Left lobe of liver (tissue), 2 donors: ENCODE measurements around the gene PKD1L1. TPM values are rescaled to one million over a fixed set of nuclear protein-coding genes. Genes with fewer than 3 reads are reported as not detected.
A peak's percentile ranks its signal among the peaks of the same experiment; 100 is the strongest.

Source experiments
- ATAC-seq: fragments of 200-7000 bp; cut with Tn5 transposase; one replicate; pipeline ENCODE4 v1.9.1; 2020; ENCODE audit warnings: mild to moderate bottlenecking, moderate library complexity
- DNase-seq: peaks from one replicate; pipeline ENCODE4 v3.0.0-alpha.2; 2020; ENCODE audit warnings: low spot score
- total RNA-seq: library from RNA; stranded (reverse); gene quantifications from one replicate; pipeline ENCODE4 v1.2.1, GENCODE V29; 2021
- donor health status: DM: no; HTN: no; CAD: no; lungs with moderate emphysema.
- donor health status: DM: no; HTN: yes; CAD: no.

Gene PKD1L1
- total RNA-seq, 1 donor from 2014 or later = 0.45 TPM

DNA sequence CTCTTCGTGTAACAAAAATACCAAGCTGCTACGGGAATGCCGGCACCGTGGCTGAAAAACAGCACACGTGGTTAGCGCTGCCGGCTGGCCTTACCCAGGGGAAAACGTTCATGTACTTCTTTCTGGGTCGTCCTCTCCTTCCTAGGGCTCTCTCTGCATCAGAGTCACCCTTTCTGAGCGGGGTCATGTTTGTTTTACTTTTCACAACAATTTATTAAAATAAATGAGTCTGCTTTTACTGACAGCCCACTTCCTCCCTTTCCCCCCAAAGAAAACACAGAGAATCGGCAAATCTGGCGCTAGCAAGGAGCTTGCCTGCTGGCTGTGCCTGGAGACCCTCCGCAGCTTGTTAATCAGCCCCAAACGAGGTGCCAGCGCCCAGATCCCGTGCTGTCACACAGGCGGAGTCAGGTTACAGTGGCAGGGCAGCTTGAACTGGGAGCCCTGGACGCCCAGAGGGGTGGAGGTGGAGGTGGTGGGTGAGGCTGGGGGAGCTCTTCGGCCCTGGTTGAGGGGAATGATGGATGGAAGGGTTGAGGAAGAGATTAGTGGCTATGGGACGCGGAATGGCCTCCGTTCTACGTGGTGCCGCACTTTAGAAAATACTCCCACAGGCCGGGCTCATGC, 204.2 kb downstream of the PKD1L1 start:
- DNase-seq (no peak), ATAC-seq (no peak)

DNA sequence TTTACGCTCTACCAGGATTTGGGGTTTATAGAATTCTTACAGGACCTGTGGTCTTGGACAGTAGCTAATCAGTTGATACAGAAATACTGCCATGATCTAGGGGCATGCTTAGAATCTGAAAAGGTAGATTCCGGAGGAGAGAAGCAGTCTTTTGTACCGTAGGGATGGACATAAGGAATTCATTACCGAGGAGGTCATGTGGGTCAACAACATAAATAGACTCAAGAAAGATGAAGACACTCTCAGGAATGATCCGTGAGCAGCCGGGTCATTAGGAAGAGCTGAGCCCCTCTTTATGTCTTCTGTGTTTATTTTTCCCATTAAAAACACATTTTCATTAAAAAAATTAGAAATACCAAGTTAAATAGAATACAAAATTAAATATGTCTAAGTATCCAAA, 206.3 kb downstream of the PKD1L1 start:
- ATAC-seq (no peak), DNase-seq (no peak)

DNA sequence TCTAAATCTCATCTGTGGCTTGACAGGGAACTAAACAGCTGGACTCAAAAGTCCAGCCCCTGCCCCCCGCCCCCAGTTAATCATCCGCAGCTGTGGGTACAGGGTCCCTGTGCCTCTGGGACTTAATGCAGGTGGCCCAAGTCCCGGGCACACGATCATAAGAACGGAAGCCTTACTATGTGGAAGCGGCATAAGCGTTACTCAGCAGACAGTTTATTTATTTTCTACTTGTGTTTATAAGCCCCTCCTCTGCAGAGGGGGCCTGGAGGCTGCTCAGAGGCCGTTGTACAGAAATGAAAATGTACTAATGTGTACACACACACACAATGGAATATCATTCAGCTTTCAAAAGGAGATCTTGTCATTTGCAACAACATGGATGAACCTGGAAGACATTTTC, 208.4 kb downstream of the PKD1L1 start:
- no peak for ATAC-seq
- DNase-seq = no peak

DNA sequence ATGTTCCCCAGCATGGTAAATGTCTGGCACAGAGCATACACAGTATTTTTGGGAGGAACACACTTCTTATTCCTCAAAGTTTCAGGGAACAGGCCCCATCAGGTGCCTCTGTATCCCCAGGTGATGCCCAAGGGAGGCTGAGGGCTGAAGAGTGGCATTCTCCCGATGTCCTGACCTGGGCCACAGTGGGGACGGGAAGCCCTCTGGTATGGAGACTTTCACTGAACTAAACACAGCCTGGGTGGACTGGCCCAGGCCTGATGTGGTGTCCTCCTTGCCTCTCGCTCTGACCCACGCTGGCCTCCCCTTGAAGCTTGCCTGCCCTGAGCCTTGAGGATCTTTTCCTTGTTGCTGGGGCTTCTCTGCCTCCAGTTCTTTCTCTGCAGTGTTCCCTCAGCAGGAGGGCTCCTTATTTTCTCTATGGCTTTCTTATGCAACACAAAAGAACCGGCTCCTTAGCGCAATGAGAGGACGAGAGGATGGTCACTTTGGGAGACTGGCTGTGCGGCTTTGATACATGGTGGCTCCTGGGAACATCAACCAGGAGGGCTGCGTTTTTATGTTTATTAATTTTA, 208.9 kb downstream of the PKD1L1 start:
- no peak for ATAC-seq
- no peak for DNase-seq

DNA sequence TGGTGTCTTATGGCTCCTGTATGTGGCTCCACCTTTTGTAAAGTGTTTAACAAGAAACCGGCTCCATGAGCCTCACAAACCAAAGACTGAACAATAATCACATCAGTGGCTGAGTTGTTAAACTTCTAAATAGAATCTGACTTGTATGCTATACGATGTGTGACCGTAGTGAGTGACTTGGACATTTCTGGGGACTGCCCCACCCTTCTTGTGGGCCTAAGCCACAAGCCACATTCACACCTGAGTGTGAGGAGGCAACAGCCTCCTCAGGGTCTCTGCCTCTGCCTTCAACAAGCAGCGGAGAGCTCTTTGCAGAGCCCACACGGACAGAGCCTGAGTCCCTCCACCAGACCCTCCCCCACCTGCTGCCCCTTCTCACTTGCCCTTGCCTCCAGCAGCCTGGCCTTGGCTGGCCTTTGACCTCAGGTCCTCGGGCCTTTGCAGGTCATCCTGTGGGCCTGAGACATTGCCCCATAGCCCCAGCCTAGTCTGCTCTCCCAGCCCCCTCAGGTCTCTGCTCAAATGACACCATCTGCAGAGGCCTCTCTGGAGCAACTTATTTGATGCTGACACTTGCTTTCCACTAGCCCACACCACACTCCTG, 209.6 kb downstream of the PKD1L1 start:
- ATAC-seq (no peak), DNase-seq (no peak)

DNA sequence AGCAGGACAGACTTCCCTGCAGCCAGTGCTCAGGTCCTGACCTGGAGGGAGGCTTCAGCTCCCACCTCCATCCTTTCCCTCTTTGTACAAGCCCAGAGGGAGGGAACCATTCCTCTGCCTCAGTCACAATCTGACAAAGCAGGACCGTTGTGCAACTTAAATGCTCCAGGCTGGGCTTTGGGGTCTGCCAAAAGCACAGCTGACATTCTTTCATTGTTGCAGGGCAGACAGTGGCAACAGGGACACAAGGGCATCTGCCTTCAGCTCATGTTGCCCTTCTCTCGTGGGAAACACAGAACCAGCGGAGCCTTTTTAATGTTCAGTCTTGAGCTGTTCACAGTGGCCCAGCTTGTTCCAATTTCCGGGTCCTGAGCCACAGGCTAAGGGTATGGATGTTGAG, 210.7 kb downstream of the PKD1L1 start:
- DNase-seq (no peak), ATAC-seq (no peak)

DNA sequence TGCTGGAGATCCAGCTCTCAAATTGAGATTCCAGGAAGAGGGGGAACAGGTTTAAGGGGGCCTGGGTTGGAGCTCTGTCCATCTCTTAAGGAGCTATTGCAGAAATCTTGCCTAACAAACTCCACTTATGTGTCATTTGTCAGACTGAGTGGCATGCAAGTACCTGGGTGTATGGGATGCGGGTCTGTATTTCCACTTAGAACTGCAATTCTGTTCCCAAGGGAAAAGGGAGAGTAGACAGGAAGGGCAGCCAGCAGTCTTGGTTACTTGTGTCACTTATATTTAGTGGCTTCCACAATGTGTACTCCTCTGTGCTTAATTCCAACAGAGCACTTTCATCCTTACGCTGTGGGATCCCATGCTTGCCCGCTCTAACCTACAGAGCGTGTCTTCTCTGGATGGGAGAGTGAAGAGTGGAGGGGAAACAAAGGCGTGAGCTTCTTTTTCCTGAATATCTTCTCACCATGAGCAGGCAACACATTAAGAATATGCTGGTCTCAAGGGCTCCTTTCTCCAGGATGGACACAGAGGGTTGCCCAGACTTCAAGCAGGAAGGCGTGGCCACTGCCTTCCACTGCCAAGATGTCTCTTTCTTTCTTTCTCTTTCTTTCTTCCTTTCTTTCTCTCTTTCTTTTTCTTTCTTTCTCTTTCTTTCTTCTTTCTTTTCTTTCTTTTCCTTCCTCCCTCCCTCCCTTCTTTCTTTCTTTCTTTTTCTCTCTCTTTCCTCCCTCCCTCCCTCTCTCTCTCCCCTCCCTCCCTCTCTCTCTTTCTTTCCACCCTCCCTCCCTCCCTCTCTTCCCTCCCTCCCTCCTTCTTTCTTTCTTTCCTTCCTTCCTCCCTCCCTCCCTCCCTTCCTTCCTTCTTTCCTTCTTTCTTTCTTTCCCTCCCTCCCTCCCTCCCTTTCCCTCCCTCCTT, 212.6 kb downstream of the PKD1L1 start:
- DNase-seq = no peak
- no peak for ATAC-seq

DNA sequence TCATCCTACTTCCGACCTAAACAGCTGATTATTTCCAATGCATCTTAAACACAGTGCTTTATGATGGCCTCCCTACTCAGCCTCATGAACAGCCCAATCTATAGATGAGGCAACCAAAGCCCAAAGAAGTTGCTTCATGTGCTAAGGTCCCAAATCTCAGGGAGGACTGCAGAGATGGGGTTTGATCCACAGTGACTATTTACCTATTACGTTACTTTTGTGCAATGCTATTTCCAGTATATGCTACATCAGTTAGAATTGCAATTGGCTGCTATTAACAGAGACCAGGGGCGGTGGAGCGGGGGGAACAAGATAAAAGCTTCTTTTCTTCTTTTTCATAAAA, 213.3 kb downstream of the PKD1L1 start:
- ATAC-seq (no peak), DNase-seq (no peak)

DNA sequence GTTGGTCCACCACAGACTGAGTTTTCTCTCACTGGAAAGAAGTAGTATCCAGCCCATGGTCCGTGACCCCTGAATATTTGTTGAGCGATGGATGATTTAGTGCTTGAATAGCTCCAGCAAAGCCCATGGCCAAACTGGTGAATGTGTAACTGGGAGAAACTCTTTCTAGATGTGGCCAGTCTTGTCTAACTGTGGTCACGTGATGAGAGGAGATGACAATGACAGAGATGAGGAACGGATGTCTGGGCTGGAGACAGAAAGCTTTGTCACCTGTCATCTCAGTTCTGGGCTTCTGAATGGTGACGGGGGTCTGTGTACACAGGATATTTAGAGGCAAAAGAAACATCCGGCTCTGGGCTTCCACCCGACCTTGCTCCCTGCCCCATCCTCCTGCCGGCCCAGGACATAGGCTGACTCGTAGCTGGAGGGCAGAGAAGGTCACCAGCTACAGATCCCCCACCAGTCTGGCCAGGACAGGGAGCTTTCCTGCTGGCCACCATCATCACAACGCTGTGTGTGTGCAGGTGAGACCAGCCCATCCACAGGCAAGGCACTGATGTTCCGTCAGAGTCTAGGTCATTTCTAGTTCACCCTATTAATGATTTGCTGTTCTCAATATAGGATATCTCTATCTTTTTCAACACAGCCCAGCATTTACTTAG, 213.8 kb downstream of the PKD1L1 start:
- peak; percentile 90 for ATAC-seq
- DNase-seq = no peak

DNA sequence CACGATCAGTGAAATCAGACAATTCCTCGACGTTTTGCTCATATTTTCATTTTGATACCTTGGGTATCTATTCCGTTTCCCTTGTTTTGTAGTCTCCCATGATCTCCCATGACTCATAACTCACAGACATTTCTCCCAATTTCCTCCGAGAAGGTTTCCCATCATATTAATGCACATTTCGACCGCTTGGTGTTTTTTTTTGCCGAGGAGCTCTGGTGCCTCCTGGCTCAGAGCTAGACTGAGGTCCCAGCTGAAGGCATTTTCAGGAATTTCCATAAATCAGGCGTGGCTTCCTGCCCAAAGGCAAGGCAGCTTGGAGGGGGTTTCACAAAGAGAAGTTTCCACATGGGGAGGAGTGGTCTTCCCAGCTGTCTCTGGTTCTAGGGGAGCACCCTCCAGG, 218.1 kb downstream of the PKD1L1 start:
- ATAC-seq = no peak
- DNase-seq = no peak

DNA sequence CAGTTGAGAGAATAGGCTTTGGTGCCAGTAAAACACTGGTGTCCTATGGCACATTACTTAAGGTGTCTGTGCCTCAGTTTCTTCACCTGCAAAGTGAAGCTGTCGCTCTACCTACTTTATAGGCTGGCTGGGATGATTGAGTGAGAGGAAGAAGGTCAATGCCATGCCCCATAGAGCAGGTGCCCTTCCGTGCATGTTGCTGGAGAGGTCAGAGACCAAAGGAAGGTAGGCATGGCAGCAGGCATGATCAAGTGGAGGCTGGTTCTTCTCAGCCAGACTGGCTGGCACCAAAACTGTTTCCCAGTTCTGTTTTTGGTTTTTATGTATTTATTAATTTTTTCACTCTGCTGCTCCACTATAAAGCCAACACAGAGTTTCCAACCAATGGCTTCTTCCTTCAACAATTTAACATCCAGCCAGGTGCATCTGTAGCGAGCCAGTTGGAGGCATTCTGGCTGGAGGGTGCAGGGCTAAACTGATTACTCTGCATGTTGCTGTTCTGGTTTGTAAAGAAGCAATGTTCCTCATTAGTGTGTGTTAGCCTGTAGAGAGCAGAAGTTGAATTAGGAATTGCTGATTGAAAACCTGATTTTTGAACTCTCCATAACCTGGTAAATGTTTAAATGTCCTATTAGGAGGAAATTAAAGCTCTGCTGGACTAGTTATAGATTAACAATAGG, 222.1 kb downstream of the PKD1L1 start:
- ATAC-seq (peak; percentile 52), DNase-seq (peak; percentile 30)

DNA sequence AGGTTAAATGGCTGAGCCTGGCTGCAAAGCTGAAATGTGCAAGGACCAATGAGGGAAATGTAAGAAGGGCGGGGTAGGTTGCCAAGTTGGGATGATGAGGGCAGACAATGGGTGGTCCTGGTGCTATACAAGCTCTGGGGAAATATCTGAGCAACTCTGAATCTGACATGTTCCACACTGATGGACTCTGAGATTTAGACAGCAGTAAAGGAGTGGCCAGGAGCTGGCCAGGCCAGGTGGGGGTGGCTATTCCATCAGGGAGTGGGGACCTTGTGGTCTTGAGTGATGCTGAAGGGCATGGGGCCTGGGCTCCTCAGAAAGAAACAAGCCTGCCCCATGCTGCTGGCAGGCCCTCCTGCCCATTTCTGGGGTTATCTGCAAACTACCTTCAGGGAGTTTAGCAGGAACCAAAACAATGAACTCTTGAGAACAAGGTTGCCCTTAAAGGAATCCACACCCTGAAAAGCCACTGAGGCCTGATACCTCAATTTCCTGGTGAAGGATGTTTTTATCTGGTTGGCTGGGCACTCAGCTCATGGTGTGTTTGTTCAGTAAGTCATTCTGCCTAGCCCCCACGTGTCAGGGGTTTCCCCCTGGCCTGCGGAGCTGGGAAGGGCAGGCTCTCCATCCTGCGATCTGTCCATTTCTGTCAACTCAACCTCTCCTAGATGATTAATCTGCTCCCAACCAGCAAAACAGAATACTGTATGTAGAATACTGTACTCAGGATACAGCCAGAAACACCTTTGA, 223.1 kb downstream of the PKD1L1 start:
- DNase-seq (peak; percentile 12), ATAC-seq (no peak)

Other genes starting within 250 kb of the PKD1L1 start
- 15.4 TPM for gene HUS1, start 31.1 kb upstream of the PKD1L1 start, total RNA-seq
- gene SUN3, start 80.6 kb upstream of the PKD1L1 start, total RNA-seq = not detected
- not detected for gene C7orf57, start 87.1 kb upstream of the PKD1L1 start, total RNA-seq
- 8.1 TPM for gene UPP1, start 140.8 kb upstream of the PKD1L1 start, total RNA-seq
- 1.0 TPM for gene ABCA13, start 223.0 kb upstream of the PKD1L1 start, total RNA-seq